ENCODE results near the gene NKG7. TPM values are rescaled to one million over a fixed set of nuclear protein-coding genes. Genes with fewer than 3 reads are reported as not detected.

NKG7 gene
- total and polyA plus RNA-seq, 2 of the 13 experiments (the other 11 are each of a cell fraction or from before 2014, with no cell fraction given), result 0.40 TPM; not detected in 1

DNA sequence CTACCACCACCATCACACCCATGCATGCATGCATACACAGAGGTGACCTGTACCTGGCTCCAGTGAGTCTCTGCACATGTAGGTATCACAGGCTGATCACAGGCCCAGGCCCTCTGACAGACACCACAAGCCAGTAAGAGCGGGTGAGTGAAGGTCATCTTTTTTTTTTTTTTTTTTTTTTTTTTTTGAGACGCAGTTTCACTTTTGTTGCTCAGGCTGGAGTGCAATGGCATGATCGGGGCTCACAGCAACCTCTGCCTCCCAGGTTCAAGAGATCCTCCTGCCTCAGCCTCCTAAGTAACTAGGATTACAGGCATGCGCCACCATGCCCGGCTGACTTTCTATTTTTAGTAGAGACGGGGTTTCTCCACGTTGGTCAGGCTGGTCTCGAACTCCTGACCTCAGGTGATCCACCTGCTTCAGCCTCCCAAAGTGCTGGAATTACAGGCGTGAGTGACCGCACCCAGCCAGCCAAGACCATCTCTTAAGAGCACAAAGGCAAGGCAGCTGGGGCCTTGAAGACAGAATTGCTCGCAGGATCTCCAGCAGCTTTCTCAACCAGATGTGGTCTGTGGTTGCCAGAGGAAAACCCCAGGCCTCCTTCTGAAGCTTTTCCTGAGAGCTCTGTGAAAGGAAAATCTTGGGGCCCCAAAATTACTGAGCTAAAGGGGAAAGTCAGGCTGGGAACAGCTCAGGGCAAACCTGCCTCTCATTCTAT is 3.2 kb upstream of the NKG7 start:
- BruUV-seq (replicated peaks), result no TSS peak
- no peak overlapping the region for H3K27ac ChIP-seq (ENCODE audit: extremely low read length, insufficient read depth, low read length)
- WGBS (ENCODE audit: low lambda C conversion rate), result 46% methylated on average over 10 of the region's 11 CpGs
- no peak overlapping the region for H2AFZ ChIP-seq (ENCODE audit: low read length)
- H3K4me1 ChIP-seq (ENCODE audit: insufficient read depth, low read length), result peaks cover 30% of the 10 kb centered on the region
- ATAC-seq (peak; percentile 51), DNase-seq (ENCODE audit: low spot score) (no peak), FAIRE-seq (no peak)
- no peak overlapping the region for H3K4me2 ChIP-seq (ENCODE audit: low read depth, low read length)
- TF ChIP-seq ZNF367 (CRISPR knock-in tag; IDR thresholded peaks at IDR 0.05; ENCODE audit: borderline replicate concordance) (no peak), IRF2 (CRISPR knock-in tag; IDR thresholded peaks at IDR 0.05) (no peak), ZFY (CRISPR knock-in tag; IDR thresholded peaks at IDR 0.05) (0 out of 2 replicates have a peak, but pooled peaks have one; percentile 19), ZFP36 (IDR thresholded peaks at IDR 0.05; ENCODE audit: borderline replicate concordance, low read depth, low read length, partially characterized antibody) (no peak), SNAPC2 (CRISPR knock-in tag; IDR thresholded peaks at IDR 0.05) (no peak), ZMYM2 (CRISPR knock-in tag; IDR thresholded peaks at IDR 0.05) (no peak), ZMYM3 (CRISPR knock-in tag; IDR thresholded peaks at IDR 0.05) (peak; percentile 70), RFXAP (CRISPR knock-in tag; IDR thresholded peaks at IDR 0.05; ENCODE audit: borderline replicate concordance) (no peak)
- TF ChIP-seq, protein P1, sequence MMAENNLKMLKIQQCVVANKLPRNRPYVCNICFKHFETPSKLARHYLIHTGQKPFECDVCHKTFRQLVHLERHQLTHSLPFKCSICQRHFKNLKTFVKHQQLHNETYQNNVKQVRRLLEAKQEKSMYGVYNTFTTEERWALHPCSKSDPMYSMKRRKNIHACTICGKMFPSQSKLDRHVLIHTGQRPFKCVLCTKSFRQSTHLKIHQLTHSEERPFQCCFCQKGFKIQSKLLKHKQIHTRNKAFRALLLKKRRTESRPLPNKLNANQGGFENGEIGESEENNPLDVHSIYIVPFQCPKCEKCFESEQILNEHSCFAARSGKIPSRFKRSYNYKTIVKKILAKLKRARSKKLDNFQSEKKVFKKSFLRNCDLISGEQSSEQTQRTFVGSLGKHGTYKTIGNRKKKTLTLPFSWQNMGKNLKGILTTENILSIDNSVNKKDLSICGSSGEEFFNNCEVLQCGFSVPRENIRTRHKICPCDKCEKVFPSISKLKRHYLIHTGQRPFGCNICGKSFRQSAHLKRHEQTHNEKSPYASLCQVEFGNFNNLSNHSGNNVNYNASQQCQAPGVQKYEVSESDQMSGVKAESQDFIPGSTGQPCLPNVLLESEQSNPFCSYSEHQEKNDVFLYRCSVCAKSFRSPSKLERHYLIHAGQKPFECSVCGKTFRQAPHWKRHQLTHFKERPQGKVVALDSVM (CRISPR knock-in tag; IDR thresholded peaks at IDR 0.05), result peak; percentile 75
- TF ChIP-seq, protein P2, sequence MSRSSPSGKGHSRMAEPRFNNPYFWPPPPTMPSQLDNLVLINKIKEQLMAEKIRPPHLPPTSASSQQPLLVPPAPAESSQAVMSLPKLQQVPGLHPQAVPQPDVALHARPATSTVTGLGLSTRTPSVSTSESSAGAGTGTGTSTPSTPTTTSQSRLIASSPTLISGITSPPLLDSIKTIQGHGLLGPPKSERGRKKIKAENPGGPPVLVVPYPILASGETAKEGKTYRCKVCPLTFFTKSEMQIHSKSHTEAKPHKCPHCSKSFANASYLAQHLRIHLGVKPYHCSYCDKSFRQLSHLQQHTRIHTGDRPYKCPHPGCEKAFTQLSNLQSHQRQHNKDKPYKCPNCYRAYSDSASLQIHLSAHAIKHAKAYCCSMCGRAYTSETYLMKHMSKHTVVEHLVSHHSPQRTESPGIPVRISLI (CRISPR knock-in tag; IDR thresholded peaks at IDR 0.05; ENCODE audit: borderline replicate concordance), result peak; percentile 86
- ChIA-PET POLR2A (interaction anchor here (0.9 kb wide), 1 partner anchor 12 kb away, joined by 3 read pairs; no protein-coding TSS in a partner anchor), CTCF (ENCODE audit: low intra/inter-chr PET ratio, low total read pairs) (no interaction called here)
- no peaks in the 10 kb centered on the region for H3K79me2 ChIP-seq (ENCODE audit: insufficient read depth, low read length)
- no peaks in the 10 kb centered on the region for H4K20me1 ChIP-seq (ENCODE audit: insufficient read depth, low read length)
- in situ Hi-C loops (cut with HindIII; ENCODE audit: extremely low pct_ligation_motif_present, low pct_unique_long_range_greater_than_20kb) (no loop called here), intact Hi-C loops (cut with micrococcal nuclease; ENCODE audit: unreplicated experiment) (no loop called here)
- H3K36me3 ChIP-seq (replicated peaks in 1 of 2; ENCODE audit: control insufficient read depth in 1 of 2, insufficient read depth in 2 of 2, low read length in 2 of 2), result no peaks in the 10 kb centered on the region
- H3K9me3 ChIP-seq (ENCODE audit: low read length), result no peaks in the 10 kb centered on the region
- no peak overlapping the region for H3K4me3 ChIP-seq (replicated peaks in 1 of 3; ENCODE audit: insufficient read depth in 1 of 3, low read depth in 2 of 3, low read length in 3 of 3)
- H3K27me3 ChIP-seq (ENCODE audit: control insufficient read depth in 1 of 2, insufficient read depth in 2 of 2, low read length in 2 of 2), result peaks cover 0 to 14% of the 10 kb centered on the region in 2 experiments; a peak in 1 of 5 replicates
- H3K9ac ChIP-seq (ENCODE audit: insufficient read depth, low read depth, low read length), result no peak overlapping the region

All from HepG2 (cell line).